ENCODE measurements around the gene POMP. TPM values are rescaled to one million over a fixed set of nuclear protein-coding genes. Genes with fewer than 3 reads are reported as not detected.

POMP gene
- total RNA-seq, 1 experiment from 2014 or later, result 127 TPM

Other genes starting within 250 kb of the POMP start
- not detected in 2 replicates for gene FLT1, start 164.0 kb upstream of the POMP start, total RNA-seq (2014; rRNA removed)
- 7.9 and 8.9 TPM in 2 replicates for gene SLC46A3, start 59.8 kb downstream of the POMP start, total RNA-seq (2014; rRNA removed)
- not detected in 2 replicates for gene MTUS2, start 161.2 kb downstream of the POMP start, total RNA-seq (2014; rRNA removed)